OCI-LY7 (cell line): ENCODE results near the gene ZNRD2.

Source experiments
- EZH2phosphoT487 ChIP-seq: fragments of 200-600 bp; sonication (generic); IDR thresholded peaks from 2 replicates; pipeline ENCODE4 v1.6.1; 2018; ENCODE audit warnings: low read depth, borderline replicate concordance, mild to moderate bottlenecking, mixed run types, antibody characterized with exemption, low read length, moderate library complexity, mixed read lengths
- TF ChIP-seq, protein P1 (sequence below): fragments of 200-600 bp; sonication (generic); conservative IDR thresholded peaks from 2 replicates; pipeline ENCODE4 v1.5.1; 2014; ENCODE audit warnings: mild to moderate bottlenecking, antibody characterized with exemption, low read length, moderate library complexity, mixed read lengths

DNA sequence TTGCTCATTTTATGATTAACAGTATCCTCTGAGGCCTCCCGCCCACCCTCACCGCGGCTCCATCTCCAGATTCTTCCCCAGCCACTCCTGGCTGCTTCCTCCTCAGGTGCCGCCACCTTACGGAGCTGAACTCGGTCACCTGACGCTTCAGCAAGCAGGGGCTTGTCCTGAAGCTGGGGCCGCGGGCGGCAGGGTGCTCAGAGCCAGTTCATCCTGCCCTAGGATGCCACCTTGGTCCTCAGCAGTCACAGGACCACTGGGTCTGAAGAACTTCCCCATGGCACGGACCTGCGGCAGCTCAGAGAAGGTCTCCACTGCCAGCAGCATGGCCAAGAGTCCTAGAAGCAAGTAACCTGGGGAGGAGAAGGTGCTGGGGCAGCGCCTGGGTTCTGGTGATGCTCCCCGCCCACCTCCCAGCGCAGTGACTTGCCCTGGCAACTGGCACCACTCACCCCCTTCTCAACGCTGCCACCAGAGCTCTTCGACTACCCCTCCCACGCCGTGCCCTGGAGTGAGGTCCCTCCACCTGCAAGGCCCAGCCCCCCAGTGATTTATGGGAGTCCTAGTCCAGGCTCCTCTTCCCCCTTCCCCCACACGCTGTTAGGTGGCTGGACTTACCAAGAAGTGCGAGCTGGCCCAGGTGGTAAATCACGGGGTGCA, 22.7 kb downstream of the ZNRD2 start:
- TF ChIP-seq, protein P1, sequence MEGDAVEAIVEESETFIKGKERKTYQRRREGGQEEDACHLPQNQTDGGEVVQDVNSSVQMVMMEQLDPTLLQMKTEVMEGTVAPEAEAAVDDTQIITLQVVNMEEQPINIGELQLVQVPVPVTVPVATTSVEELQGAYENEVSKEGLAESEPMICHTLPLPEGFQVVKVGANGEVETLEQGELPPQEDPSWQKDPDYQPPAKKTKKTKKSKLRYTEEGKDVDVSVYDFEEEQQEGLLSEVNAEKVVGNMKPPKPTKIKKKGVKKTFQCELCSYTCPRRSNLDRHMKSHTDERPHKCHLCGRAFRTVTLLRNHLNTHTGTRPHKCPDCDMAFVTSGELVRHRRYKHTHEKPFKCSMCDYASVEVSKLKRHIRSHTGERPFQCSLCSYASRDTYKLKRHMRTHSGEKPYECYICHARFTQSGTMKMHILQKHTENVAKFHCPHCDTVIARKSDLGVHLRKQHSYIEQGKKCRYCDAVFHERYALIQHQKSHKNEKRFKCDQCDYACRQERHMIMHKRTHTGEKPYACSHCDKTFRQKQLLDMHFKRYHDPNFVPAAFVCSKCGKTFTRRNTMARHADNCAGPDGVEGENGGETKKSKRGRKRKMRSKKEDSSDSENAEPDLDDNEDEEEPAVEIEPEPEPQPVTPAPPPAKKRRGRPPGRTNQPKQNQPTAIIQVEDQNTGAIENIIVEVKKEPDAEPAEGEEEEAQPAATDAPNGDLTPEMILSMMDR = no peak
- no peak for TF ChIP-seq EZH2phosphoT487
